Activated CD8-positive, alpha-beta T cell treated with anti-CD3 and anti-CD28 coated beads, Interleukin-2, amount 10 ng/mL, durations not matched to agents 7 days and 5 days (primary cell): ENCODE data around the gene PDCD2. TPM values are rescaled to one million over a fixed set of nuclear protein-coding genes. Genes with fewer than 3 reads are reported as not detected.

ENCODE experiments used
- ATAC-seq: fragments of 150-1000 bp; cut with Tn5 transposase; one replicate; pipeline ENCODE4 v1.10.0; 2021; ENCODE audit warnings: moderate library complexity
- CTCF ChIA-PET: fragments of 350-600 bp; sonication (Branson Sonifier 250); formaldehyde crosslinking; loops from one replicate; lab custom pipeline; 2021; ENCODE audit warnings: antibody characterized with exemption; lab: Charles Lee
- POLR2A ChIA-PET: fragments of 350-600 bp; sonication (Branson Sonifier 250); formaldehyde crosslinking; loops from one replicate; lab custom pipeline; 2021; ENCODE audit warnings: antibody characterized with exemption; lab: Charles Lee
- DNase-seq: peaks from one replicate; pipeline ENCODE4 v3.0.0-alpha.2; 2020
- H3K27ac Mint-ChIP-seq: one replicate; pipeline ENCODE4 v1.8.0; 2021; ENCODE audit warnings: mild to moderate bottlenecking, mixed read lengths
- H3K27me3 Mint-ChIP-seq: one replicate; pipeline ENCODE4 v1.8.0; 2021; ENCODE audit warnings: low read depth, mixed read lengths
- H3K36me3 Mint-ChIP-seq: one replicate; pipeline ENCODE4 v1.8.0; 2021; ENCODE audit warnings: low read depth, mixed read lengths
- H3K4me1 Mint-ChIP-seq: one replicate; pipeline ENCODE4 v1.8.0; 2021; ENCODE audit warnings: low read depth, mixed read lengths
- H3K4me3 Mint-ChIP-seq: one replicate; pipeline ENCODE4 v1.8.0; 2021; ENCODE audit warnings: mild to moderate bottlenecking, mixed read lengths
- H3K9me3 Mint-ChIP-seq: one replicate; pipeline ENCODE4 v1.8.0; 2022; ENCODE audit warnings: mixed read lengths; ENCODE audit not compliant: insufficient read depth
- total RNA-seq, 2 experiments: library from RNA; stranded (reverse); gene quantifications; one replicate each; pipeline ENCODE4 v1.2.3, GENCODE V29; 2021

PDCD2 gene
- total RNA-seq, 2 experiments from 2014 or later, result 74.0 to 77.1 TPM

DNA sequence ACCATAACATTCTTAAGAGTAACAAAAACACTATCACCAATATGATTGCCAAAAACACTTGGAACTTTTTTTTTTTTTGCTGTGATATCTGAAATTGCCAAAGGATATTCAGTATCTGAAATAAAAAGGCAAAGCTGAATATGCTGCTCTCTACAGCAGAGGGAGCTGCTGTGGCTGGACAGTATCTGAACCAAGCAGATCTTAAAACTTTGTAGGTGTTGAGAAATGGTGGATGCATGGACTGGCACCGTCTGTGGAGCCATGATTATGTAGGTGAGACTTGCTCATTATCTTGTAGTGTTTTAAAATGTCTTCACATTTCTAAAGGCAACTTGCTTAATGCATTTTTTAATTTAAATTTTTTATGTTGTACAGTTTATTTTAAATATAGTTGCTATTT lies 9.2 kb downstream of the PDCD2 start:
- ChIA-PET CTCF (interaction anchor here (1.2 to 1.7 kb wide), 2 partner anchors 9 to 16 kb away, joined by 3 to 7 read pairs; partner anchors contain the start of gene PDCD2), POLR2A (interaction anchor here (1.1 kb wide), 1 partner anchor 16 kb away, joined by 3 read pairs; no protein-coding TSS in a partner anchor)
- H3K4me3 Mint-ChIP-seq, result no peak overlapping the region
- H3K36me3 Mint-ChIP-seq, result peaks cover 44% of the 10 kb centered on the region
- ATAC-seq, result no peak
- H3K4me1 Mint-ChIP-seq, result no peaks in the 10 kb centered on the region
- DNase-seq, result no peak
- H3K27ac Mint-ChIP-seq, result no peak overlapping the region
- H3K9me3 Mint-ChIP-seq, result no peaks in the 10 kb centered on the region
- no peaks in the 10 kb centered on the region for H3K27me3 Mint-ChIP-seq

DNA sequence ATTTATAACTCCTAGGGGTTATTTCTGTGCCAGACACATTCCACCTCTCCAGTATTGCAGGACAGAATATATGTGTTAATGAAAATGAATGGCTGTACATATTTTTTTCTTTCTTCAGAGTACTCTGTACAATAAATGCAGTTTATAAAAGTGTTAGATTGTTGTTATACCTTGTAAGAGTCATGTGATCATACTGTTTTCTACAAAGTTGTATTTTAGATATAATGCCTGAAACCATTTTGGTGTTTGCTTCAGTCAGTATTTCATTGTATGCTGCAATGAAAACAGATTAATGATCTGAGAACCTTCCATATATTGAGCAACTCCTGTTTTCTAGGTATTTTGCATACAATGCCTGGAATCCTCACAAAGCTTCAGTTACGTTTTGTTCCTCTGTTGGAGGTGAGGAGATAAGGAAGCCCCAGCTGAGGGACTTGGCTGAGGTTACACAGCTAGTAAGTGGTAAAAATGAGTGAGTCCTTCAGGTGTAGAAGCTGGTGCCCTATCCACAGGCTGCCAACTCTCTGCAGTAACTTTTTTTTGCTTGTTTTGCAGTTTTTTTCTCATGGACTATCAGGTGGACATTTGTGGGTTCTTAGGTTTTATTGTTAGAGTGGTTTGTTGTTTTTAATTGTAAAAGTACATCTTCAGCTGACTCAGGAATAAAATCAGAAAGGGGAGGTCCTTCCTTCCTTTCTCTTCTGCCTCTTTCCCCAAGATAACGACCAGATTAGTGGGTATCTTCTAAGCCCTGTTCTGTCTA lies 11.6 kb downstream of the PDCD2 start:
- ATAC-seq (no peak), DNase-seq (no peak)
- Mint-ChIP-seq H3K27me3 (no peaks in the 10 kb centered on the region), H3K4me1 (no peaks in the 10 kb centered on the region), H3K4me3 (no peak overlapping the region), H3K36me3 (peaks cover 37% of the 10 kb centered on the region), H3K27ac (no peak overlapping the region), H3K9me3 (no peaks in the 10 kb centered on the region)
- ChIA-PET CTCF (interaction anchor here (1.3 kb wide), 1 partner anchor 11 kb away, joined by 6 read pairs; the partner anchor contains the start of gene PDCD2), POLR2A (interaction anchor here (0.7 to 1.2 kb wide), 2 partner anchors 9 to 12 kb away, joined by 3 read pairs; partner anchors contain the start of gene PDCD2)

DNA sequence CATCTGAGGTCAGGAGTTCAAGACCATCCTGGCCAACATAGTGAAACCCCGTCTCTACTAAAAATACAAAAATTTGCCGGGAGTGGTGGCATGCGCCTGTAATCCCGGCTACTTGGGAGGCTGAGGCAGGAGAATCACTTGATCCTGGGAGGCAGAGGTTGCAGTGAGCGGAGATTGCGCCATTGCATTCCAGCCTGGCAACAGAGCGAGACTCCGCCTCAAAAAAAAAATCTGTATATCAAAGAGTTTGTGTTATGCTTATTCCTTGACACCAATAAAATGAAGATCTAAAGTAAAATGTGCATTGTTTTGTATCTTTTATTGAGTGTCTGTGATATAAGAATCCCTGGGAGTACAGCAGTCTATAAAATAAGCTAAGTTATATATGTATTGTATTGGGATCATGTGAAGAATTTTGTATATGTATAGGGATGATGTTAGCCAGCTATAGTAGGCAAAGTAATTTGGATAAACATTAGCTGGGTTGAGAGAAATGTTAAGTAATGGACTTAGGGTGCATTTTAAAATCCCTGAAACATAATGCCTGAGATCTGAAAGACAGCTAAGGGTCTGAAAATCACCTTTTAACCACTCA lies 19.4 kb downstream of the PDCD2 start:
- Mint-ChIP-seq H3K4me3 (no peak overlapping the region), H3K27ac (no peak overlapping the region), H3K9me3 (no peaks in the 10 kb centered on the region), H3K36me3 (peaks cover 47% of the 10 kb centered on the region), H3K27me3 (no peaks in the 10 kb centered on the region), H3K4me1 (no peaks in the 10 kb centered on the region)
- no peak for DNase-seq
- ChIA-PET CTCF (interaction anchor here (0.9 kb wide), 1 partner anchor 733 kb away, joined by 3 read pairs; no protein-coding TSS in a partner anchor), POLR2A (no interaction called here)
- no peak for ATAC-seq

DNA sequence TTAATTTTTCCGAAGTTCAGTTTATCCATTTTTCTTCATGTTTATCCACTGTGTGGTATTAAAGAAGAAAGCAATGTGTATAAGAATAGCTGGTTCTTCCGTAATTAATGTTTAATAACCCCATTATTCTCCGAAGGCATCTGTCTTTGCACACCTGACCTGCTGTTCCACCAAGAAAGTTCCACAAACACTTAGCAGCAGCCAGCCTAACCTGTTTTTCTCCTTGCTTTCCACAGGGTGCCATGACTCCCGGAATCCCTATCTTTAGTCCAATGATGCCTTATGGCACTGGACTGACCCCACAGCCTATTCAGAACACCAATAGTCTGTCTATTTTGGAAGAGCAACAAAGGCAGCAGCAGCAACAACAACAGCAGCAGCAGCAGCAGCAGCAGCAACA lies 22.9 kb downstream of the PDCD2 start:
- Mint-ChIP-seq H3K9me3 (no peaks in the 10 kb centered on the region), H3K36me3 (peaks cover 48% of the 10 kb centered on the region), H3K4me1 (peaks cover 15% of the 10 kb centered on the region), H3K27me3 (no peaks in the 10 kb centered on the region), H3K4me3 (no peak overlapping the region), H3K27ac (no peak overlapping the region)
- DNase-seq (no peak), ATAC-seq (no peak)
- ChIA-PET POLR2A (no interaction called here), CTCF (no interaction called here)

DNA sequence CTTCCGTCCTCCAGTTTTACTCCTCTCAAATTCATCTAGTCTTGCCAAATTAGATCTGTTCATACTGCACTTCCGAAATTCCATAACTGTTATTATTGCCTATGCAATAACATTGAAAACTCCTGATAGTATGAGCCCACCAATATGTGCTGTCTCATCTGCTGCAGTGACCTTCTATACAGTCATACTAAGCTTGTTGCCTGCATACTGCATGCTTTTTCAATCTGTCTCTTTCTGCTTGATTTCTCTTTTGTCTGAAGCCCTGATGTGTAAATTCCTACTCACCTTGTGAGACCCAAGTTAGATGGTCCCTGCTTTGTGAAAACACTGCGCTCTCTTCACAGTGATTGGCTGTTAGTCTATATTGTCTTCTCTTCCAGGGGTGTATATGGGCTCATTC lies 29.1 kb downstream of the PDCD2 start:
- CTCF ChIA-PET, result interaction anchor here (1.4 kb wide), 1 partner anchor 29 kb away, joined by 6 read pairs; no protein-coding TSS in a partner anchor
- Mint-ChIP-seq H3K4me1 (peaks cover 24% of the 10 kb centered on the region), H3K36me3 (peaks cover 28% of the 10 kb centered on the region), H3K27ac (no peak overlapping the region), H3K9me3 (no peaks in the 10 kb centered on the region), H3K4me3 (no peak overlapping the region), H3K27me3 (no peaks in the 10 kb centered on the region)
- POLR2A ChIA-PET, result interaction anchor here (1.2 kb wide), 1 partner anchor 28 kb away, joined by 3 read pairs; no protein-coding TSS in a partner anchor
- DNase-seq, result no peak
- ATAC-seq, result no peak

DNA sequence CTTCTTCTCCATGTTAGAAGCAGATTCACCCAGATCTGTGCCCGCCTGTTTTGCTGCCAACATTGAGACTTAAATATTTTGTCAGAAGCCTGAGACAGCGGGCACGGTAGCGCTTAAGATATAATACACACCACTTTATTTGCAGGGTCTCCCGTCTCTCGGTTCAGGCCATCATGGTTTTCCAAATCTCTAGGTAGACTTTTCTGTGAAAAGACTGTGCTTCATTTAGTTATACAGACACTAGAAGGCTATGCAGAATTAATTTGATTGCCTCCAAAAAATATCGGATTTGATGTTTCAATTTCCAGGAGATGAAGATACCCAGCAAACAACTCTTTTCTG lies 29.7 kb downstream of the PDCD2 start:
- ChIA-PET POLR2A (interaction anchor here (1.1 to 4.6 kb wide), 2 partner anchors 29 to 804 kb away, joined by 3 to 37 read pairs; partner anchors contain the start of gene PDCD2), CTCF (no interaction called here)
- Mint-ChIP-seq H3K36me3 (peaks cover 29% of the 10 kb centered on the region), H3K4me3 (no peak overlapping the region), H3K9me3 (no peaks in the 10 kb centered on the region), H3K4me1 (peaks cover 29% of the 10 kb centered on the region), H3K27ac (no peak overlapping the region), H3K27me3 (no peaks in the 10 kb centered on the region)
- ATAC-seq, result no peak
- DNase-seq, result no peak

DNA sequence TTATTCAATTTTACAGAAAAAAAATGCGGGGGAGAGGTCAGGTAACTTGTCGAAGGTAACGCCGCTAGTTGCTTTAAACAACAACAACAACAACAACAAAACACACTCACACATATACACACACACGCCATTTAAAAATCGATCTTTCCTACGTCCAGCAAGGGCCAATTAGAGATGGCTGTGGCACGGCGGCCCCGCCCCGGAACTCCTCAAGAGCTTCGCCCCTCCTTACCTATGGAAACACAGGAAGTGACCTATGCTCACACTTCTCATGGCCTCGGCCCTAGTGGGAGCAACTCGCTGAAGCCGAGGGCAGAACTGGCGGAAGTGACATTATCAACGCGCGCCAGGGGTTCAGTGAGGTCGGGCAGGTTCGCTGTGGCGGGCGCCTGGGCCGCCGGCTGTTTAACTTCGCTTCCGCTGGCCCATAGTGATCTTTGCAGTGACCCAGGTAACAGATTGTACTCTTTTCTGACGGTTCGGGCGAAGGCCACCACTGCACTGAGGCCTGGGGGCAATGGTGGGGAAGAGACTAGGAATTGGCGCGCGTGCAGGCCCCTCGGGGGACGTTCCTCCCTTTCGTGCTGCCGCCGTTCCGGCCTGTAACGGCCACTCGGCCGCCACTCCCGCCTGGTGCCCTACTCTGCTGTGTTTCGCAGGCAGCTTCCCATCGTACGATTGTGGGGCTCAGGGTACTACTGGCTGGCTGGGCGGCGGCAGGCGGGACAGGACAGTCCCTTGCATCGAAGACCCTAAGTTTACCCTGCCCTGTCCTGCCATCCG lies 30.2 kb downstream of the PDCD2 start, which contains the start of gene TBP:
Gene TBP (plus strand): TSS at position 357 of the 783 bp plus-strand sequence. CDS start 2,661 bp downstream, outside the sequence.
- H3K4me1 Mint-ChIP-seq, result peaks cover 35% of the 10 kb centered on the region
- H3K27me3 Mint-ChIP-seq, result no peaks in the 10 kb centered on the region
- ATAC-seq (peak; percentile 95), DNase-seq (peak; percentile 99)
- no peak within 1 kb of the TSS for H3K27ac Mint-ChIP-seq
- ChIA-PET POLR2A (interaction anchor here (0.5 to 4.6 kb wide), 9 partner anchors 11 to 849 kb away, joined by 3 to 37 read pairs (median 3); partner anchors contain the start of genes ERMARD and PDCD2), CTCF (interaction anchor here (0.7 to 3.6 kb wide), 7 partner anchors 10 to 802 kb away, joined by 3 to 14 read pairs (median 4); partner anchors contain the start of genes DYNLT2, ERMARD and PDCD2)
- H3K4me3 Mint-ChIP-seq, result no peak within 1 kb of the TSS
- no peaks in the 10 kb centered on the region for H3K9me3 Mint-ChIP-seq
- H3K36me3 Mint-ChIP-seq, result peaks cover 31% of the 10 kb centered on the region

DNA sequence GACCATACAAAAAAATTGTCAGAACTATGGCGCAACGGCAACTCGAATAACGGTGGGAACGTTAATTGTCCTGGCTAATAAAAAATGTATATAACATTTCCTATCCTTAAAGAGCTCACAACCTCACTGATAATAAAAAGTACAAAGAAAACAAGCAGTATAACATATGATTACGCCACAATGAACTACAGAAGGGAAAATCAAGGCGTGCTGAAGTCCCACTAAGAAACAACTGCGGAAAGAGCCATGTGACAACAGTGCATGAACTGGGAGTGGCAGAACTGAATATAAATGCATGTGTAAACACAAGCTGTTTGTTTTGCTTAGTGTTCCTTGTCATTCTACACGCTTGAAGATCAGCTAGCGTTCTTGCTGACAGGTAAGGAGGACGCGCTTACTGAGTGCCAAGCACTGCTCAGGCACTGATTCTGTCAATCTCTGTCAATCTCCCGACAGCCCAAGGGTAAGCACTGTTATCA lies 30.9 kb downstream of the PDCD2 start:
- Mint-ChIP-seq H3K9me3 (no peaks in the 10 kb centered on the region), H3K36me3 (peaks cover 33% of the 10 kb centered on the region), H3K4me1 (peaks cover 36% of the 10 kb centered on the region), H3K27ac (no peak overlapping the region), H3K4me3 (no peak overlapping the region), H3K27me3 (no peaks in the 10 kb centered on the region)
- CTCF ChIA-PET, result interaction anchor here (0.7 to 3.6 kb wide), 7 partner anchors 9 to 802 kb away, joined by 3 to 14 read pairs (median 4); partner anchors contain the start of genes DYNLT2, ERMARD and PDCD2
- ATAC-seq (peak; percentile 63), DNase-seq (no peak)
- POLR2A ChIA-PET, result interaction anchor here (0.5 to 4.6 kb wide), 8 partner anchors 10 to 849 kb away, joined by 3 to 37 read pairs (median 4); partner anchors contain the start of genes ERMARD and PDCD2

DNA sequence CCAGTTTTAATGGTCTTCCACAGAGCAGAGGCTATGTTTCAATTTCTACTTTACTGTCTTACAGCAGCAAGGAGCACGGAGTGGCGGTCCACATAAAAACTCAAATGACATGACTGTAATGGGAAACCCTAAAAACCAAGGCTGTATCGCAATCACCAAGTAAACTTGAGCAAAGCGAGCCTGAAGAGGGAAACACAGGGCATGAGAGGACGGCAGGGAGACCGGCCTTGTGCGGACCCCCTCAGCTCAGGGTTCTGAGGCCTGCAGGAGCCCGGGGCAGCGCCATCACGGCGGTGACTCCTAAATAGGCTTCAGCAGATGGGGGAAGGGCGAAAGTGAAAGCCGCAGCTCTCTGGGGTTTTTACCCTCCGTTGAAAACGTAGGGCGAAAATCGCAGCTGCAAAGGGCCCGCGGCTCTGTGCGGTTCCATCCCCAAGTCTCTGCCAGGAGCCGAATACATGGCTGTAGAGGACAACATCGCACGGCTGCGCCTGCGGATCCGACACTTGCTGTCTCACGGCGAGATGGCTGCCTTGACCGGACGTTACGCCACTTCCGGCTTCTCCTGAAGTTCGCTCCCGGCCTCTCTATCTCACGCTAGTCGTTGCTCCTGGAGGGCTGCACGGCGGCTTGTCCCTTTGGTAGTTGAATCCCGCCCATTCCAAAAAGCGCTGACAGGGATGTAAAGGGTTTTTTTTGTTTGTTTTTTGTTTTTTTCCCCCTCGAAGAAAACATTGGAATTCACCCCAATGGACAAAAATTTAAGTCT lies 31.5 kb downstream of the PDCD2 start, which contains the start of gene PSMB1:
Gene PSMB1 (minus strand): TSS at position 543 of the 769 bp plus-strand sequence. CDS start 65 bp downstream, at position 478.
- peak; percentile 49 for ATAC-seq
- Mint-ChIP-seq H3K4me3 (no peak within 1 kb of the TSS), H3K36me3 (peaks cover 36% of the 10 kb centered on the region), H3K9me3 (no peaks in the 10 kb centered on the region), H3K27ac (no peak within 1 kb of the TSS), H3K27me3 (no peaks in the 10 kb centered on the region), H3K4me1 (peaks cover 36% of the 10 kb centered on the region)
- POLR2A ChIA-PET, result interaction anchor here (0.9 to 4.6 kb wide), 5 partner anchors 9 to 828 kb away, joined by 3 to 37 read pairs (median 6); partner anchors contain the start of genes ERMARD and PDCD2
- peak; percentile 86 for DNase-seq
- CTCF ChIA-PET, result interaction anchor here (0.9 to 3.6 kb wide), 7 partner anchors 11 to 801 kb away, joined by 3 to 14 read pairs (median 6); partner anchors contain the start of genes DYNLT2, ERMARD and PDCD2

DNA sequence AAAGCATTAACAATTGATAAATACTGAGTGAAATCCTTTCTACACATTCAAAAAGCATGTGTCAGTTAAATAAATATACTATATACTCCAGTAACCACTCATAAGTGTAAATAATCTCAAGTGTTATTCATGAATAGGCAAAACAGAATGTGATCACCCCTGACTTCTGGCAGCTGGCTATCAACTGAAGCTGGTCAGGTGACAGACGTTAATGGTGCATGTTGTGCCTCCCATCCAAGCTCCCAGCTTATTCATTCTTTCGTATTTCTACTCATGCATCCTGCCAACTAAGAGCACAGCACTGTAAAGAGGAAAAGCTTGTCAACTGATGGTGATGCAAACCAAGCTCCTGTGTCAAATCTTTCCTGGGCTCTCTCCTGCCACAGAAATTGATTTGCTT lies 39.0 kb downstream of the PDCD2 start:
- H3K9me3 Mint-ChIP-seq, result no peaks in the 10 kb centered on the region
- peaks cover 70% of the 10 kb centered on the region for H3K36me3 Mint-ChIP-seq
- POLR2A ChIA-PET, result no interaction called here
- ATAC-seq (no peak), DNase-seq (no peak)
- no peak overlapping the region for H3K27ac Mint-ChIP-seq
- peaks cover 22% of the 10 kb centered on the region for H3K4me1 Mint-ChIP-seq
- no peak overlapping the region for H3K4me3 Mint-ChIP-seq
- CTCF ChIA-PET, result interaction anchor here (1.0 kb wide), 1 partner anchor 15 kb away, joined by 5 read pairs; no protein-coding TSS in a partner anchor
- no peaks in the 10 kb centered on the region for H3K27me3 Mint-ChIP-seq
